K562 (cell line): Measurements from ENCODE around the gene METTL25B. TPM values are rescaled to one million over a fixed set of nuclear protein-coding genes. Genes with fewer than 3 reads are reported as not detected.

Source experiments
- ASH1L ChIP-seq: fragments of 450-650 bp; IDR thresholded peaks from 2 replicates; pipeline ENCODE4 v1.6.1; 2018; ENCODE audit warnings: borderline replicate concordance, mild to moderate bottlenecking, low read depth; ENCODE audit not compliant: partially characterized antibody
- BHLHE40 ChIP-seq: IDR thresholded peaks from 2 replicates; pipeline ENCODE4 v1.6.1; 2011; ENCODE audit warnings: low read length, improper control_type of control experiment
- MECOM ChIP-seq: fragments of 250-450 bp; sonication (Bioruptor Pico); IDR thresholded peaks from 2 replicates; pipeline ENCODE4 v1.8.0; 2022; ENCODE audit warnings: inconsistent platforms
- NUFIP1 ChIP-seq: fragments of 450-650 bp; IDR thresholded peaks from 2 replicates; pipeline ENCODE4 v1.6.1; 2018; ENCODE audit not compliant: partially characterized antibody
- PATZ1 ChIP-seq: fragments of 250-450 bp; sonication (Bioruptor Pico); IDR thresholded peaks from 2 replicates; pipeline ENCODE4 v1.5.0; 2020; ENCODE audit warnings: mild to moderate bottlenecking, borderline replicate concordance
- ZBTB43 ChIP-seq: sonication (generic); formaldehyde crosslinking; IDR thresholded peaks from 2 replicates; pipeline ENCODE4 v1.8.0; 2023; ENCODE audit warnings: mild to moderate bottlenecking, missing genetic modification reagents
- ZFP91 ChIP-seq: sonication (generic); formaldehyde crosslinking; IDR thresholded peaks from 2 replicates; pipeline ENCODE4 v1.8.0; 2022; ENCODE audit warnings: mild to moderate bottlenecking, missing genetic modification reagents
- ZNF316 ChIP-seq: fragments of 450-650 bp; IDR thresholded peaks from 2 replicates; pipeline ENCODE4 v1.6.1; 2016
- polyA plus RNA-seq, 8 experiments: library from polyadenylated mRNA; depleted of rRNA in 4 of 8; stranded (reverse) in 5 of 8; unstranded in 3 of 8; fragments of >200 nt; fragmentation: Nextera tagmentation in 2 of 8; fragmentation: Illumina TruSeq in 1 of 8; extraction: Ambion mirVana in 2 of 8; extraction: Trizol in 1 of 8; gene quantifications; 2 replicates each; pipeline versions ENCODE4 v1.2.1 to v1.2.3, GENCODE V29; 2011 to 2014; ENCODE audit warnings: inconsistent platforms in 1 of 8, missing spikeins in 1 of 8
- total RNA-seq, 7 experiments: library from RNA; depleted of rRNA in 6 of 7; stranded (reverse); fragments of >200 nt in 6 of 7; fragmentation: Illumina TruSeq in 2 of 7; extraction: Trizol in 2 of 7; gene quantifications; 2 replicates each; pipeline versions ENCODE4 v1.2.1 to v1.2.3, GENCODE V29; 2011 to 2021; ENCODE audit warnings: low replicate concordance in 1 of 7
- TF ChIP-seq, protein P1 (sequence below): fragments of 450-650 bp; IDR thresholded peaks from 2 replicates; pipeline ENCODE4 v1.6.1; 2016; ENCODE audit warnings: mild to moderate bottlenecking, moderate library complexity

METTL25B gene
- total and polyA plus RNA-seq, 9 of the 15 experiments (the other 6 are each of a cell fraction or from before 2014, with no cell fraction given): 7.7 to 48.3 (median 33.1) TPM

- TF ChIP-seq, protein P1, sequence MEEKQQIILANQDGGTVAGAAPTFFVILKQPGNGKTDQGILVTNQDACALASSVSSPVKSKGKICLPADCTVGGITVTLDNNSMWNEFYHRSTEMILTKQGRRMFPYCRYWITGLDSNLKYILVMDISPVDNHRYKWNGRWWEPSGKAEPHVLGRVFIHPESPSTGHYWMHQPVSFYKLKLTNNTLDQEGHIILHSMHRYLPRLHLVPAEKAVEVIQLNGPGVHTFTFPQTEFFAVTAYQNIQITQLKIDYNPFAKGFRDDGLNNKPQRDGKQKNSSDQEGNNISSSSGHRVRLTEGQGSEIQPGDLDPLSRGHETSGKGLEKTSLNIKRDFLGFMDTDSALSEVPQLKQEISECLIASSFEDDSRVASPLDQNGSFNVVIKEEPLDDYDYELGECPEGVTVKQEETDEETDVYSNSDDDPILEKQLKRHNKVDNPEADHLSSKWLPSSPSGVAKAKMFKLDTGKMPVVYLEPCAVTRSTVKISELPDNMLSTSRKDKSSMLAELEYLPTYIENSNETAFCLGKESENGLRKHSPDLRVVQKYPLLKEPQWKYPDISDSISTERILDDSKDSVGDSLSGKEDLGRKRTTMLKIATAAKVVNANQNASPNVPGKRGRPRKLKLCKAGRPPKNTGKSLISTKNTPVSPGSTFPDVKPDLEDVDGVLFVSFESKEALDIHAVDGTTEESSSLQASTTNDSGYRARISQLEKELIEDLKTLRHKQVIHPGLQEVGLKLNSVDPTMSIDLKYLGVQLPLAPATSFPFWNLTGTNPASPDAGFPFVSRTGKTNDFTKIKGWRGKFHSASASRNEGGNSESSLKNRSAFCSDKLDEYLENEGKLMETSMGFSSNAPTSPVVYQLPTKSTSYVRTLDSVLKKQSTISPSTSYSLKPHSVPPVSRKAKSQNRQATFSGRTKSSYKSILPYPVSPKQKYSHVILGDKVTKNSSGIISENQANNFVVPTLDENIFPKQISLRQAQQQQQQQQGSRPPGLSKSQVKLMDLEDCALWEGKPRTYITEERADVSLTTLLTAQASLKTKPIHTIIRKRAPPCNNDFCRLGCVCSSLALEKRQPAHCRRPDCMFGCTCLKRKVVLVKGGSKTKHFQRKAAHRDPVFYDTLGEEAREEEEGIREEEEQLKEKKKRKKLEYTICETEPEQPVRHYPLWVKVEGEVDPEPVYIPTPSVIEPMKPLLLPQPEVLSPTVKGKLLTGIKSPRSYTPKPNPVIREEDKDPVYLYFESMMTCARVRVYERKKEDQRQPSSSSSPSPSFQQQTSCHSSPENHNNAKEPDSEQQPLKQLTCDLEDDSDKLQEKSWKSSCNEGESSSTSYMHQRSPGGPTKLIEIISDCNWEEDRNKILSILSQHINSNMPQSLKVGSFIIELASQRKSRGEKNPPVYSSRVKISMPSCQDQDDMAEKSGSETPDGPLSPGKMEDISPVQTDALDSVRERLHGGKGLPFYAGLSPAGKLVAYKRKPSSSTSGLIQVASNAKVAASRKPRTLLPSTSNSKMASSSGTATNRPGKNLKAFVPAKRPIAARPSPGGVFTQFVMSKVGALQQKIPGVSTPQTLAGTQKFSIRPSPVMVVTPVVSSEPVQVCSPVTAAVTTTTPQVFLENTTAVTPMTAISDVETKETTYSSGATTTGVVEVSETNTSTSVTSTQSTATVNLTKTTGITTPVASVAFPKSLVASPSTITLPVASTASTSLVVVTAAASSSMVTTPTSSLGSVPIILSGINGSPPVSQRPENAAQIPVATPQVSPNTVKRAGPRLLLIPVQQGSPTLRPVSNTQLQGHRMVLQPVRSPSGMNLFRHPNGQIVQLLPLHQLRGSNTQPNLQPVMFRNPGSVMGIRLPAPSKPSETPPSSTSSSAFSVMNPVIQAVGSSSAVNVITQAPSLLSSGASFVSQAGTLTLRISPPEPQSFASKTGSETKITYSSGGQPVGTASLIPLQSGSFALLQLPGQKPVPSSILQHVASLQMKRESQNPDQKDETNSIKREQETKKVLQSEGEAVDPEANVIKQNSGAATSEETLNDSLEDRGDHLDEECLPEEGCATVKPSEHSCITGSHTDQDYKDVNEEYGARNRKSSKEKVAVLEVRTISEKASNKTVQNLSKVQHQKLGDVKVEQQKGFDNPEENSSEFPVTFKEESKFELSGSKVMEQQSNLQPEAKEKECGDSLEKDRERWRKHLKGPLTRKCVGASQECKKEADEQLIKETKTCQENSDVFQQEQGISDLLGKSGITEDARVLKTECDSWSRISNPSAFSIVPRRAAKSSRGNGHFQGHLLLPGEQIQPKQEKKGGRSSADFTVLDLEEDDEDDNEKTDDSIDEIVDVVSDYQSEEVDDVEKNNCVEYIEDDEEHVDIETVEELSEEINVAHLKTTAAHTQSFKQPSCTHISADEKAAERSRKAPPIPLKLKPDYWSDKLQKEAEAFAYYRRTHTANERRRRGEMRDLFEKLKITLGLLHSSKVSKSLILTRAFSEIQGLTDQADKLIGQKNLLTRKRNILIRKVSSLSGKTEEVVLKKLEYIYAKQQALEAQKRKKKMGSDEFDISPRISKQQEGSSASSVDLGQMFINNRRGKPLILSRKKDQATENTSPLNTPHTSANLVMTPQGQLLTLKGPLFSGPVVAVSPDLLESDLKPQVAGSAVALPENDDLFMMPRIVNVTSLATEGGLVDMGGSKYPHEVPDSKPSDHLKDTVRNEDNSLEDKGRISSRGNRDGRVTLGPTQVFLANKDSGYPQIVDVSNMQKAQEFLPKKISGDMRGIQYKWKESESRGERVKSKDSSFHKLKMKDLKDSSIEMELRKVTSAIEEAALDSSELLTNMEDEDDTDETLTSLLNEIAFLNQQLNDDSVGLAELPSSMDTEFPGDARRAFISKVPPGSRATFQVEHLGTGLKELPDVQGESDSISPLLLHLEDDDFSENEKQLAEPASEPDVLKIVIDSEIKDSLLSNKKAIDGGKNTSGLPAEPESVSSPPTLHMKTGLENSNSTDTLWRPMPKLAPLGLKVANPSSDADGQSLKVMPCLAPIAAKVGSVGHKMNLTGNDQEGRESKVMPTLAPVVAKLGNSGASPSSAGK: no peak
- TF ChIP-seq ZBTB43 (CRISPR knock-in tag): peak; percentile 26; the same call in 1 of the 2 replicates
- TF ChIP-seq ZFP91 (CRISPR knock-in tag): no peak
- no peak for TF ChIP-seq MECOM (CRISPR knock-in tag)
- peak; percentile 95 for TF ChIP-seq BHLHE40
- TF ChIP-seq ZNF316: no peak
- TF ChIP-seq ASH1L: no peak
- TF ChIP-seq NUFIP1: no peak
- TF ChIP-seq PATZ1: no peak
These were observed 562 bp downstream of the METTL25B start, which contains the start of gene ISG20L2 (continued) for GRCh38 chr1:156728599-156729462.
